Effector CD4-positive, alpha-beta T cell (primary cell): ENCODE measurements around the gene CEP19.
A peak's percentile ranks its signal among the peaks of the same experiment; 100 is the strongest.
"Not testable (repeated sequence)": the region's sequence is repeated elsewhere in the genome, so short reads cannot be mapped to it uniquely, and the experiment has no call there.

Experiments
- DNase-seq: peaks from one replicate; pipeline ENCODE4 v3.0.0-alpha.2; 2020
- total RNA-seq: gene quantifications from one replicate; lab custom pipeline; 2026; lab: John Stamatoyannopoulos, UW

Gene CEP19, protein sequence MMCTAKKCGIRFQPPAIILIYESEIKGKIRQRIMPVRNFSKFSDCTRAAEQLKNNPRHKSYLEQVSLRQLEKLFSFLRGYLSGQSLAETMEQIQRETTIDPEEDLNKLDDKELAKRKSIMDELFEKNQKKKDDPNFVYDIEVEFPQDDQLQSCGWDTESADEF
- total RNA-seq = 4.3 reads per million, percentile 17 among the genes with 10 or more reads in this experiment

DNA sequence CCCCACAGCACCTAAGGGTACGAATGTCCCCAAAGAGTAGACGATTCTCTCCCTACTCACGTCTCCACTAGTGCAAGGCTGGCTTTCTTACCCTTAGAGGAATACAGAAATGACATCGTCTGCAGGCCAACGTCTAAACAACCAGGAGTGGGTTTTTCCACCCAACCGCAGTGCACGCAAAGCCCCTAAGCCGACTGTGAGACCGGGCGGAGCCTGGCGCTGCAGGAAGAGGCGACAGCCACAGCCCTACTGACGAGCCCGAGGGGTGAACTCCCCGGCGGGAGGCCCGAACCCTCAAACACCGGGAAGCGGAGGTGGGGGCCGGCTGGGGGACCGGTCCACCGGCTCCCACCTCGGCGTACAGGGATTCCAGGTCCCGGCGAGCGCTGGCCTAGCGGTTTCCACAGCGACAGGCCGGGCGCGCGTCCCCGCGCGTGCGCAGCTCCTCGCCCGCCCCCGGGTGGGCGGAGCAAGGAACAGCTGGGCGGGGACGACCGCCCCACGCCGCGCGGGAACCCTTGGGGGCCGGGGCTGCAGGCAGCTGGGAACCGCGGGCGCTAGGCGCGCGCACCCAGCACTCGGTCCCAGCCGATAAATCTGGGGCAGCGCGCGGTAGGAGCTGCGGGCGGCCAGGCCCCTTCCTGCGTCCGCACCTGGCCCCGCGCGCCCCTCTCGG lies at the start of gene CEP19, which contains the start of gene PIGX:
CEP19 (minus strand) TSS at position 413 of the 676 bp plus-strand sequence. CDS start 3,593 bp downstream, outside the sequence.
PIGX (plus strand) TSS at position 540 of the 676 bp plus-strand sequence.
- DNase-seq = peak; percentile 91

DNA sequence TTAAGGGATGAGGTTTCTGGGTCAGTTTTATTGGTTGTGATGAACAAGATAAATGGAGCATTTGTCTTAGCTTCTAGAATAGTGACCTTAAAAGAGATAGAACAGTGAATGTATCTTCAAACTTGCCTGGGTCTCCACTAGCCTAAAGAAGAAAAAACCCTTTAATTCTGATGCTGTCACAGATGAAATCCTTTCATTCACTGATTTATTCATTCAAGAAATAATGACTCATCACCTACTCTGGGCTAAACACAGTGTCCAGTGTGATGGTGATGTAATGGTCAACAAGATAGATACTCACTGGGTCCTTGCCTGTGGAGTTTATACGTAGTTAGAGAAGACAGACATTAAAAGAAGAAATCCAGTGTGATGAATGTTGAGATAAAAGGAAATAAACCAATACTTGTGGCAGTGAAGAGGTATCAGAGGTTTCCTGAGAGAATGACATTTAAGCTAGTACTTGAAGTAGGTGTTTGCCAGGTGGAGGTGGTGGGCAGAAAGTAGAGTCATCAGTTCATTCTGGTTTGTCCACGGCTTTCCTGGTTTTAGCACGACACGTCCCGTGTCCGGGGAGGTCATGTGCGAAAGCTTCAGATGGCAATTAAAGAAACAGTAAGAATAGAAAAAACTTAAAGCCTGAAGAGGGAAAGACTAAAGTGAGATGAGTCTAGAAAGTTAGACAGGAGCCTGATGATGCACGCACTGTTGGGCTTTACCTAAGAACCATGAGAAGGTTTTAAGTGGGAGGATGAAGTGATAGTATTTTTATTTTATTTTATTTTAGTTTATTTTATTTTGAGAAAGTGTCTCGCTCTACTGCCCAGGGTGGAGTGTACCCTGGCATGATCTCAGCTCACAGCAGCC lies 46.1 kb upstream of the CEP19 start:
- no peak for DNase-seq

DNA sequence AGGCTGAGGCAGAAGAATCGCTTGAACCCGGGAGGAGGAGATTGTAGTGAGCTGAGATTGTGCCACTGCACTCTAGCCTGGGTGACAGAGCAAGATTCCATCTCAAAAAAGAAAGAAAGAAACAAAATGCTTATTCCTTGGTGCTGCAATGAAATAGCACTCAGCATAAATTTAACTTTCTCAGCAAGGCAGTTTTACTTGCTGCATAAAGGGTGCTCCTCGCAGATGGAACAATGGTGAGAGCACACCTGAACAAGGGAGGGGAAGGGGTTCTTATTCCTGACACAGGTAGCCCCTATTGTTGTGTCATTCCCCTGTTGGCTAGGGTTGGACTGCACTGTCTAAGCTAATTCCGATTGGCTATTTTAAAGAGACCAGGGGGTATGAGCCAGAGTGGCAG lies 44.7 kb upstream of the CEP19 start:
- DNase-seq = no peak

DNA sequence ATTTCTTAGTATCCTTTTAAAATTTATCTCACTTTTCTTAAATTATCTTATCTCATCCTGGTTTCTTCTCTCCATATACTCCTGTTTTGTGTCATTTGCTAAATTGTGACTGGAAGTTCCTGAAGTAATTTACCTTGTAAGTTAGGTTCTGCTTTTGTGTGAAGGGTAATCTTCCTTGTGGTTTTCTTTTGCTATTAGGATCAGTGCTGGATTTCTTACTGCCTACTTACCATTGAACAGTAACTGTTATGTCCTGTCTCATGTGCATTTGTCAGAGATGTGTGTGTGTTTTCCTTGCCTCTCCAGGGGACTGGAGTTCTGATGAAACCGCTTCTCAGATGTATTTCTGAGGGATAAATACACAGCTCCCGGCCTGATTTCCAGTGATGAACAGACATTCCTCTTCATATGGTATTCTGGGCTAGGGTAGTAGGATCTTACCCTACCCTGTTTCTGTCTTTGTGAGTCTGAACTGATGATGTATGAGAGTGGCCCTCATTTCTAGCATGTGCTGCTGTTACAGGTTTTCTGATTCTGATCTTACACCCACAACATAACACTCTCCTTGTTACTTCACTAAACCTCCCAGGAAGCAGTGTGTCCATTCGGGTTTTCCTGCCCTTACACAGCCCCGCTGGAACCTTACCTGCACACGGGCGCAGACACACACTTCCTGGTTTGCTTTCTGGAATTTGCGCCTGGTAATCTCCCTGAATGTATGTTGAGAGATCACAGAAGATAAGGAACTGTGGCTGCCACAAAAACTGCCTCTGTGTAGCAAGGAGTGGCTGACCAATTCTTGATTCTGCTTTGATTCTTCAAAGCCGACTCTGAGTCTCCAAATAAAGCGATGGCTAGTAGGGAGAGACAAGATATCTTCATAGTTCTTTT lies 42.3 kb upstream of the CEP19 start:
- DNase-seq = no peak

DNA sequence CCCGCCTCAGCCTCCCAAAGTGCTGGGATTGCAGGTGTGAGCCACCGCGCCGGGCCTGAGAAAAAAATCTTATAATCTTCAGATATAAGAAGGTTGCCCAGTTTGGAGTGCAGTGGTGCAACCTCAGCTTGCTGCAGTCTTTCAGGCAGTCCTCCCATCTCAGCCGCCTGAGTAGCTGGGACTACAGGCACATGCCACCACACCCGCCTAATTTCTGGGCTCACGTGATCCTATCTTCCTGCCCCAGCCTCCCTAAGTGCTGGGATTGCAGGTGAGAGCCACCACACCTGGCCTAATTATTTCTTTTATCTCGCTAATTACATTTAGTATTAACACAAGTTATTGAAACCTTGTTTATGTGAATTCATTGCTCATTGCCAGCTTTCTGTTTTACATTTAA lies 41.2 kb upstream of the CEP19 start:
- no peak for DNase-seq

DNA sequence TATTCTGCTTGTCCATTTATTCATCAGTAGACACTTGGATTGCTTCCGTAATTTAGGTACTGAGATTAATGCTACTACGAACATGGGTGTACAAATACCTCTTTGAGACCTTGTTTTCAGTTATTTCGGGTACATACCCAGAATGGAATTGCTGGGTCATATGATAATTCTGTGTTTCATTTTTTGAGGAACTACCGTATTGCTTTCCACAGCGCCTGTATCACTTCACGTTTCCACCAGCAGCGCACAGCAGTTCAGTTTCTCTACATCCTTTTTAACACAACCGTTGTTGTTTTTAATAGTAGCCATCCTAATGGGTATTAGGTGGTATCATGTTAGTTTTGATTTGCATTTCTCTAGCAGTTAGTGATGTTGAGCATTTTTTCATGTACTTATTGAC lies 37.1 kb upstream of the CEP19 start:
- DNase-seq = no peak

DNA sequence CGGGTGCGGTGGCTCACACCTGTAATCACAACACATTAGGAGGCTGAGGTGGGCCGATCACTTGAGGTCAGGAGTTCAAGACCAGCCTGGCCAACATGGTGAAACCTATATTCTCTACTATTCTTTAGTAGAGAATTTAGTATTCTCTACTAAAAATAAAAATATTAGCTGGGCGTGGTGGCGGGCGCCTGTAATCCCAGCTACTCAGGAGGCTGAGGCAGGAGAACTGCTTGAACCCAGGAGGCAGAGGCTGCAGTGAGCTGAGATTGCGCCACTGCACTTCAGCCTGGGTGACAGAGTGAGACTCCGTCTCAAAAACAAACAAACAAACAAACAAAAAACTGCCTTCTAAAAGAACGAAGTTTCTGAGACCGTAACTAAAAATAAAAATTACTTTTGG lies 31.5 kb upstream of the CEP19 start:
- DNase-seq = not testable (repeated sequence)

DNA sequence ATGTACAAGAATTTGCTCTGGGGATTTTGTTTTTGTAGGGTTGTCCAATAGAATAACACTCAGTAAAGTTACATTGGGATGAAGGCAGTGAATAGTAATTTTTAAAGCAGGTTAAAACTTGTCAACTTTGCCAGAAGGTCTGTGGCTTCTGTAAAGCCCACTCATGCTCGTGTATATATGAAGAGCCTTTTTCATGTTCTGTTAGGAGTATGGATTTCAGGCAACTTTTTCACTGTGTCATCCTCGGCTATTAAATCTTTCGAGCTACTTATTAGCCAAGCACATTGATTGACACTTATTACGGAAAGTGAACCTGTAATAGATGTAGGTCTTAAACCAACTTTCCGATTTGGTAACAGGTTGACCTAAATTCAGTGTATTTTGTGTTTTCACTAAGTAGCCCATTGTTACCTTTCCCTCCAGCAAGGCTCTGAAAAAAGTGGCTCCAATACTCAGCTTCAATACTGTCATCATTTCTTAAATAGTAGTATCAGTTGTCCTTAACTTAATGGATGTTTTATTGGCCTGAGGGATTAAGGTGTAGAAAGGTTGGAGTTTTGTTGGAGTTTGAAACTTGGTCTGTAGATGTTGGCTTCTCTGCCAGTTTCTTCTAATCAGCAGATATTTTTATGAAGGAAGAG lies 29.3 kb upstream of the CEP19 start:
- no peak for DNase-seq

DNA sequence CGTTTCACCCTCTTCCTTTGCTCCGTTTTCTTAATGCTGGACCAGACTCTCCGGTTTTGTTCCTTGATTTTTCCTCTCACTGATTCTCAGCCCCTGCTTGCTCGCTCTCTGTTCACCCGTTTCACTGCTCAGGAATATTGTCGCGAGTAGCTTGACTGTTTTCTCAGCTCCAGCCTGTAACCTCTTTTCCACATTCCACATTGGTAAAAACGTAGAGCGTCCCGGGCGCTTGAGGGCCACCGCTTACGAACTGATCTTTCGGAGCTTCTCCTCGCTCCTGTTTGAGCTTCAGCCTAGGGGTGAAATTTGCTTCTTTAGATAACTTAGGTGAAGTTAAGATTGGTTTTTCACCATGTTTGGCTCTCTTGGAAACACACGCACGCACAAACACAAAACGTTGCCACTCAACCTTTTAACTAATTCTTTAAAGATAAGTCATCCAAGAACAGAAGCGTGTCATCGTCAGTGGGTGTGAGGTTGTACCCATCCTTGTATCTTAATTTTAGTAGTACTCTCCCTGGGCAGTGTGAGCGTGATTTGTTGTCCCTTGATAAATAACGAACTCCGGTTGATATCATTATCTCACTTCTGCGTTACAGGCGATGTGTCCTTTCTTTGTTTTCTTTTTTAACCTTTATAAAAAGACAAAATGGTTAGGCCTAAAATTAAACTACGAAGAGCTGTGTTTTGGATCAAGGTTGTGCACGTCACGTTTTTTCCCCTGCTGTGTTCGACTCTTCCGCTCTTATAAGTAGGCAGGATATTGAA lies 28.6 kb upstream of the CEP19 start:
- peak; percentile 9 for DNase-seq

DNA sequence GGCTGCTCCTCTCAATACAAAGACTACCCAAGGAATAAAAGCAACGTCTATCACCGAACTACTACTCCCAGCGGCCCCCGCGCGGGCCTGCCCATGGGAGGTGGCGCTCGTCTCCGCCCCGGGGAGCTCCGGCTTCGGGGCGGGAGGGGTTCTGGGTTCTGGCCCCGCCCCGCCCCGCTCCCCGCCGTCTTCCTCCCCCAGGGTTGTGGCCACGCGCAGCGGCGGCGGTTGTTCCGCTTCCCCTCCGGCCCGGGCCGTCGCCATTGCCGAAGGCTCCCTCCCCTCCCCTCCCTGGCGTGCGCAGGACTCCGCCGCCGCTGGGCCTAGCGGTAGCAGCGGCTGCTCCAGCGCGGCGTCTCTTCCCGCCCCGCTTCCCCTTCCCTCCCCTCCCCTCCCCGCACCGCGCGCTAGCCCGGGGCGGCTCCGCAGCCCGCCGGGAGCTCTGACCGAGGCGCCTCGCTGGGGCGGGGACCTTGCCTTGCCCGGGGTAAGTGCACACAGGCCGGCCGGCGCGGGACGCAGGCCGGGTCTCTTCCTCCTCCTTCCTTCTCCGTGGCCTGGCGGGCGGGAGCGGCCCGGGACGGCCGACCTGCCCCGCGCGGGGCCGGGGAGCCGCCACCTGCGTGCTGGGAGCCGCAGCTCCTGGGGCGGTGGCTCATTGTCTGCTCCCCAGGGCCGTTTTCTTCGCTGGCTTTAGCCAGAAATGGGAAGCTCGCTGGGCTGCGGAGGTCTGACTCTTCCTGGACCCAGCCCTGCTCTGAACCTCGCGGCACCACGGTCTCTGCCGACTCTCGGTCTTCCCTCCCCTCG lies 27.8 kb upstream of the CEP19 start, which contains the start of gene PAK2:
PAK2 (plus strand) TSS at position 187 of the 810 bp plus-strand sequence. CDS start 42,790 bp downstream, outside the sequence.
- DNase-seq = peak; percentile 89

DNA sequence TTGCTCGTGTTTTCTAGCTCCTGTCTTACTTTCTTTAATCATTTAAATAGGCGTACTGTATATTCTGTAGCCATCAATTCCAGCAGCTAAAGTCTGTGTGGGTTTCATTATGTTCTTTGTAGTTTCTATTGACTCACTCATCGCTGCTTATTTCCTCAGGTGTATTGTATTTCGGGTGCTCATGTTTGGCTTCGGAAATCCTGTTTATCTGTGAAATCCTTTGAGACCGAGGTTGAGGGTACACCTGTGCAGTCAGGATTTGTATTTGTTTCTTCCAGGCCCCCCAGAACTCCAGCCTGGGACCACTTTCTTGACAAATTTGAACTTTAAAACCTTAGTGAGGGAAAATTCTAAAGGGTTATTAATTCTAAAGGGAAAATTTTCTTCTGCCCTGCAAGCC lies 25.6 kb upstream of the CEP19 start:
- DNase-seq = no peak

DNA sequence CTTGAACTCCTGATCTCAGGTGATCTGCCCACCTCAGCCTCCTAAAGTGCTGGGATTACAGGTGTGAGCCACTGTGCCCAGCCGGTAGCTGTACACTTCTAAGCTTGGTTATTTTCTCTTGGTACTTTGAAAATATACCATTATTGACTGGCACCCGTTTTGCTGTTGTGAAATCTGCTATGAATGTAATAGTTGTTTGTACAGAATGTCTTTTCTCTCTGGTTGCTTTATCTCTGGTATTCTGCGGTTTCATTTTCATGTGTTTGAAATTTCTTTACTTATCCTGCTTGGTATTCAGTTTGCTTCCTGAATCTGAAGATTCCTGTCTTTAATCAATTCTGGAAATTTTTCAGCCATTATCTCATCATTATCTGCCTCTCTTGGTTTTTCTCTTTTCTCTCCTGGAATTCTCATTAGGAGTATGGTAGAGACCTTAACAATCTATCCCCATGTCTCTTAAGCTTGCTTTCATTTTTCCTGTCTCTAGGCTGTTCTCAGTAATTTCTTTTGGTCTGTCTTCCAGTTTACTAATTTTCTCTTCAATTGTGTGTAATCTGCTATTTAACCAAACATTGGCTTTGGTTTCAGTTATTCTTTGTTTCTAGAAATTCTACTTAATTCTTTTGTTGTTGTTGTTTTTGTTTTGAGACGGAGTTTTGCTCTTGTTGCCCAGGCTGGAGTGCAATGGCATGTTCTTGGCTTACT lies 24.8 kb upstream of the CEP19 start:
- DNase-seq = no peak

DNA sequence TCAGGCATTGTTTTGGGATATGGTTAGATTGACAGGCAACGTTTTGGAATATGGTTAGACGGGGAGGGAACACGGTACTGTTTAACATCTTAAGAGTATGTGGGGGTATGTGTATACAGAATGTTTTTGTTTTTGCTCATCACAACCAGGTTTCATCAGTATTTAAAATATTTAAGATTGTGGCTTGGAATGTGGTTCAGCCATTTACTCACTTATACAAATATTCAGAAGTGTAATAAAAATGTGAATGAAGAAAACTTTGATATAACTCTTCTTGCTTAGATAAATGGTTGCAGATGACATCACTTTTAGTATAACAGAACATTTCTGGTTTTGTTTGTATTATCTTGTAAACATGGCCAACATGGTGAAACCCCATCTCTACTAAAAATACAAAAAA lies 23.7 kb upstream of the CEP19 start:
- DNase-seq = no peak

DNA sequence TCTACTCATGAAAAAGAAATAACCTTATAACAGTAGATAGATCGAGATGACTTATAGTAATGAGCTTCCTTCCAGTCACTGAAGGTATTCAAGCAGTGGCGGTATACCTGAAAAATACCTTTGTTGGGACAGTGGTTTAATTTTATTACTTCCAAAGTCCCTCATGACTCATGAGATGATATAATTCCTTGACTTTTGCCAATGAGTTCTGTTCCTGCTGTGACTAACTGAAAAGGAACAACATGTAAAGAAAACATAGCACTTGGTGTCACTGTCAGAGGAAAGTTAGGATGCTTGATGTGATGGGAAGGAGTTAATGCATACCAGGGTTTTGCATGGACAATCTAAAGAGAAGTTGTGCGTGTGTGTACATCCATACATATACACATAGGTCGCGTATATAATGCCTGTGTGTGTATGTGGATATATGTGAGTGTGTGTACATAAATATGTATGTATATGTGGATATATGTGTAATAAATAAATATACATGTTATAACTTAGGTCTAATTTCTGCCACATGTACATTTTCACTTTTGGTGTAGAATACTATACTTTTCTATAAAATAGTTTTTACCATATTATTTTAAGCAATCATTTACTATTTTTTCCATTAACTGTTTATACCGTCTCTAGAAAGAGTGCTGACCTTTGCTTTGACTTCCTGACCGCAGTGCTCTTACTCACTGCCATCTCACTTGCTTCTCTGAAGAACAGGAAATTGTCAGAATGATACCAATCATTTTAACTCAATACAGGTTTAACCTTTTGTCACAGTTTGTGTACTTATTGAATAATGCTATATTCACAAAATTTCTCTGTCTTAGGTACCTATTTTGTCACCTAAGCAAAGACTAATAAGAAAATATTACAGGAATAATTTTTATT lies 15.0 kb upstream of the CEP19 start:
- DNase-seq = no peak

DNA sequence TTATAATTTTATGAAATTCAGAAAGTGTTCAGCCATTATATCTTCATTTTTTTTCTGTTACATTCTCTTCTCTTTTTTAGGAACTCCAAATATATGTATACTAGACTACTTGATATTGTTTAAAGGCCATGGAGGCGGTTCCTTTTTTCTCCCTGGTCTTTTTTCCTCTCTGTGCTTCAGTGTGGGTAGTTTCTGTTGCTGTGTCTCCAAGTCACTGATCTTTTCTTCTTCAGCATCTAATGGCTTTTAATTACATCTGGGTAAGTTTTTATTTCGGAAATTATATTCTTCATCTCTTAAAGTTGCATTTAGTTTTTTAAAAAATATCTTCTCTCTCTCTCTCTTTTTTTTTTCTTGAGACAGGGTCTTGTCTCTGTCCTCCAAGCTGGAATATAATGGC lies 9.0 kb upstream of the CEP19 start:
- no peak for DNase-seq

DNA sequence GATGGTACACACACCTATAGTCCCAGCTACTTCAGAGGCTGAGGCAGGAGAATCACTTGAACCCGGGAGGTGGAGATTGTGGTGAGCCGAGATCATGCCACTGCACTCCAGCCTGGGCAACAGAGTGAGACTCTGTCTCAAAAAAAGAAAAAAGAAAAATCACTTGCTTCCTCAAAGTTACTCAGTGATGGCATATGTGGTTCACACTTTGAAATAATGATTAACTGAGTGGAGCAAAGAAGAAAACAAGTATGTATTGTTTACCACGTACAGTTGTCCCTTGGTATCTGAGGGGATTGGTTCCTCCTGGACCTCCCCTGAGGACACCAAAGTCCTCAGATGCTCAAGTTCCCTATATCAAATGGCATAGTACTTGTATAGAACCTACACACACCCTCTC lies 5.1 kb upstream of the CEP19 start:
- DNase-seq = not testable (repeated sequence)

DNA sequence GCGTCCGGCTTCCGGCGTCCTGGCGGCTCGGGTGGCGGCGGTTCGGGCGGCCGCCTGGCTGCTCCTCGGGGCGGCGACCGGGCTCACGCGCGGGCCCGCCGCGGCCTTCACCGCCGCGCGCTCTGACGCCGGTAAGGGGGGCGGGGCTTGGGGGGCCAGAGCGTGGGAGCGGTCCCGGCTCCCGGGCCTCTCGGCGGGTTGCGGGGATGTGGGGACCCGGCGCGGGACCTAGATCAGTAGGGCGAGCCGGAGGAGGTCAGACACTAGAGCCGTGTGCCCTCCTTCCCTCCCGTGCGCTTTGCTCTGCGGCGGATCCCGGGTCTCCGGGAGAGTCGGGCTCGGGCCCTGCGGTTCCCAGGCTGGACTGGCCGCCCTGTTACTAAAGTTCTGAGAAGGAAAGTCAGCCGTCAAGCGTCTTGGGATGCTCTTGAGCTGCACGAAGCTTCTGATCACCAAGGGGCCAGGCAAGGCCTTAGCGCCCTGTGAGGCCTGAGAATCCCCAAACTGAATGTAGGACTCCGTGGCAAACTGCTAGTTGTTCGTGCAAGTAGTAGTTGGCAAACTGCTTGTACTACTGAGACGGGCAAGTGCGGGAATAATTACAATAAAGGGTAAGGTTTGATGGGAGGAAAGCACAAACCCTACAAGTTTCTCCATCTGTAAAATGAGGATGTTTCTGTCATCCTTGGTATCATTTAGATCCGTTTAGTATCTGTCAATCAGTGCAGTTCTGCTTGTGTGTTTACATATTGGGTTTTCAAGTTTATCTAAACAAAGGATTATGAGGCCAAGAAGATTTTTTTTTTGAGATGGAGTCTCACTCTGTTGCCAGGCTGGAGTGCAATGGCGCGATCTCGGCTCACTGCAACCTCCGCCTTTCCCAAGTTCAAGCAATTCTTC lies 714 bp upstream of the CEP19 start:
- DNase-seq = peak; percentile 62
